GM12878 (cell line): ENCODE results near the gene NMNAT1.

Experiments used
- CBFB ChIP-seq: IDR thresholded peaks from 2 replicates; pipeline ENCODE4 v1.6.1; 2016; ENCODE audit warnings: antibody characterized with exemption, low read depth
- EP300 ChIP-seq, 2 experiments: fragments of 150-350 bp in 1 of 2; IDR thresholded peaks; 2 replicates each; pipeline ENCODE4 v1.6.1; 2011 to 2012; ENCODE audit warnings: low read depth in 2 of 2, low read length in 2 of 2, borderline replicate concordance in 1 of 2, improper control_type of control experiment in 1 of 2, inconsistent platforms in 1 of 2; ENCODE audit not compliant: control insufficient read depth in 1 of 2
- HDAC2 ChIP-seq: fragments of 200-600 bp; sonication (generic); IDR thresholded peaks from 2 replicates; pipeline ENCODE4 v1.6.1; 2017
- HDAC6 ChIP-seq: fragments of 200-600 bp; sonication (generic); IDR thresholded peaks from one replicate; pipeline ENCODE4 v1.8.0; 2017; ENCODE audit warnings: antibody characterized with exemption; ENCODE audit not compliant: unreplicated experiment
- LARP7 ChIP-seq: fragments of 450-650 bp; IDR thresholded peaks from 2 replicates; pipeline ENCODE4 v1.6.1; 2017; ENCODE audit warnings: mild to moderate bottlenecking
- POLR2AphosphoS5 ChIP-seq: IDR thresholded peaks from 2 replicates; pipeline ENCODE4 v1.6.1; 2011; ENCODE audit warnings: mild to moderate bottlenecking, low read length, inconsistent platforms
- RCOR1 ChIP-seq: conservative IDR thresholded peaks from 2 replicates; pipeline ENCODE4 v1.6.1; 2012; ENCODE audit warnings: low read depth, low read length, improper control_type of control experiment
- RFX5 ChIP-seq: IDR thresholded peaks from 2 replicates; pipeline ENCODE4 v1.6.1; 2011; ENCODE audit warnings: low read depth, low read length, improper control_type of control experiment
- SIN3A ChIP-seq: IDR thresholded peaks from 2 replicates; pipeline ENCODE4 v1.6.1; 2012; ENCODE audit warnings: low read depth, low read length, improper control_type of control experiment
- YY1 ChIP-seq: IDR thresholded peaks from 2 replicates; pipeline ENCODE4 v1.6.1; 2011; ENCODE audit warnings: low read depth, mild to moderate bottlenecking, low read length
- TF ChIP-seq, protein P1 (sequence below), 3 experiments: IDR thresholded peaks in 2 of 3; conservative IDR thresholded peaks in 1 of 3; 2 replicates each; pipeline ENCODE4 v1.5.1; 2011; ENCODE audit warnings: low read depth in 3 of 3, low read length in 3 of 3, mild to moderate bottlenecking in 3 of 3, control low read depth in 2 of 3, moderate library complexity in 2 of 3, inconsistent platforms in 1 of 3, mixed read lengths in 1 of 3; ENCODE audit not compliant: control insufficient read depth in 2 of 3, insufficient read depth in 1 of 3; ENCODE audit errors: extremely low read depth in 1 of 3
- TF ChIP-seq, protein P2 (sequence below): IDR thresholded peaks from 2 replicates; pipeline ENCODE4 v1.6.1; 2012; ENCODE audit warnings: low read length, inconsistent platforms
- TF ChIP-seq, protein P3 (sequence below): fragments of 450-650 bp; IDR thresholded peaks from 2 replicates; pipeline ENCODE4 v1.6.1; 2016; ENCODE audit warnings: mild to moderate bottlenecking

- TF ChIP-seq, protein P1, sequence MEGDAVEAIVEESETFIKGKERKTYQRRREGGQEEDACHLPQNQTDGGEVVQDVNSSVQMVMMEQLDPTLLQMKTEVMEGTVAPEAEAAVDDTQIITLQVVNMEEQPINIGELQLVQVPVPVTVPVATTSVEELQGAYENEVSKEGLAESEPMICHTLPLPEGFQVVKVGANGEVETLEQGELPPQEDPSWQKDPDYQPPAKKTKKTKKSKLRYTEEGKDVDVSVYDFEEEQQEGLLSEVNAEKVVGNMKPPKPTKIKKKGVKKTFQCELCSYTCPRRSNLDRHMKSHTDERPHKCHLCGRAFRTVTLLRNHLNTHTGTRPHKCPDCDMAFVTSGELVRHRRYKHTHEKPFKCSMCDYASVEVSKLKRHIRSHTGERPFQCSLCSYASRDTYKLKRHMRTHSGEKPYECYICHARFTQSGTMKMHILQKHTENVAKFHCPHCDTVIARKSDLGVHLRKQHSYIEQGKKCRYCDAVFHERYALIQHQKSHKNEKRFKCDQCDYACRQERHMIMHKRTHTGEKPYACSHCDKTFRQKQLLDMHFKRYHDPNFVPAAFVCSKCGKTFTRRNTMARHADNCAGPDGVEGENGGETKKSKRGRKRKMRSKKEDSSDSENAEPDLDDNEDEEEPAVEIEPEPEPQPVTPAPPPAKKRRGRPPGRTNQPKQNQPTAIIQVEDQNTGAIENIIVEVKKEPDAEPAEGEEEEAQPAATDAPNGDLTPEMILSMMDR (IDR thresholded peaks at IDR 0.05 in 2 of 3, conservative IDR thresholded peaks at IDR 0.05 in 1 of 3; ENCODE audit: control insufficient read depth in 2 of 3, extremely low read depth in 1 of 3, insufficient read depth in 1 of 3, low read depth in 3 of 3, low read length in 3 of 3) = no peak
- TF ChIP-seq SIN3A (no peak), LARP7 (no peak), HDAC2 (no peak), RCOR1 (no peak), EP300 (IDR thresholded peaks at IDR 0.05; ENCODE audit: borderline replicate concordance in 1 of 2, control insufficient read depth in 1 of 2, low read depth in 2 of 2, low read length in 2 of 2) (no peak), HDAC6 (no peak), POLR2AphosphoS5 (no peak), RFX5 (no peak), CBFB (no peak), YY1 (no peak)
- TF ChIP-seq, protein P2, sequence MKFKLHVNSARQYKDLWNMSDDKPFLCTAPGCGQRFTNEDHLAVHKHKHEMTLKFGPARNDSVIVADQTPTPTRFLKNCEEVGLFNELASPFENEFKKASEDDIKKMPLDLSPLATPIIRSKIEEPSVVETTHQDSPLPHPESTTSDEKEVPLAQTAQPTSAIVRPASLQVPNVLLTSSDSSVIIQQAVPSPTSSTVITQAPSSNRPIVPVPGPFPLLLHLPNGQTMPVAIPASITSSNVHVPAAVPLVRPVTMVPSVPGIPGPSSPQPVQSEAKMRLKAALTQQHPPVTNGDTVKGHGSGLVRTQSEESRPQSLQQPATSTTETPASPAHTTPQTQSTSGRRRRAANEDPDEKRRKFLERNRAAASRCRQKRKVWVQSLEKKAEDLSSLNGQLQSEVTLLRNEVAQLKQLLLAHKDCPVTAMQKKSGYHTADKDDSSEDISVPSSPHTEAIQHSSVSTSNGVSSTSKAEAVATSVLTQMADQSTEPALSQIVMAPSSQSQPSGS = no peak
- TF ChIP-seq, protein P3, sequence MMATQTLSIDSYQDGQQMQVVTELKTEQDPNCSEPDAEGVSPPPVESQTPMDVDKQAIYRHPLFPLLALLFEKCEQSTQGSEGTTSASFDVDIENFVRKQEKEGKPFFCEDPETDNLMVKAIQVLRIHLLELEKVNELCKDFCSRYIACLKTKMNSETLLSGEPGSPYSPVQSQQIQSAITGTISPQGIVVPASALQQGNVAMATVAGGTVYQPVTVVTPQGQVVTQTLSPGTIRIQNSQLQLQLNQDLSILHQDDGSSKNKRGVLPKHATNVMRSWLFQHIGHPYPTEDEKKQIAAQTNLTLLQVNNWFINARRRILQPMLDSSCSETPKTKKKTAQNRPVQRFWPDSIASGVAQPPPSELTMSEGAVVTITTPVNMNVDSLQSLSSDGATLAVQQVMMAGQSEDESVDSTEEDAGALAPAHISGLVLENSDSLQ = no peak
Measured at GRCh38 chr1:9922342-9922741, 20.9 kb upstream of the NMNAT1 start.
